ENCODE results near the gene PSMD13. TPM values are rescaled to one million over a fixed set of nuclear protein-coding genes. Genes with fewer than 3 reads are reported as not detected.

PSMD13 gene
- total and polyA plus RNA-seq, 2 experiments from 2014 or later: 98.4 to 175 TPM

- Histone ChIP-seq H3K27ac (no peak overlapping the region), H3K9me3 (ENCODE audit: low read depth) (no peaks in the 10 kb centered on the region), H3K27me3 (no peaks in the 10 kb centered on the region), H3K4me3 (no peak overlapping the region), H3K36me3 (peaks cover 5% of the 10 kb centered on the region), H3K4me1 (ENCODE audit: low read depth) (no peaks in the 10 kb centered on the region)
- TF ChIP-seq CTCF (IDR thresholded peaks at IDR 0.05; ENCODE audit: low read depth, low read length): no peak
- peak in 1 of 2 donors; percentile 25 for DNase-seq (ENCODE audit: low read depth in 1 of 2, low spot score in 1 of 2)
These were observed 10.9 kb upstream of the PSMD13 start for GRCh38 chr11:225734-226453.

DNA sequence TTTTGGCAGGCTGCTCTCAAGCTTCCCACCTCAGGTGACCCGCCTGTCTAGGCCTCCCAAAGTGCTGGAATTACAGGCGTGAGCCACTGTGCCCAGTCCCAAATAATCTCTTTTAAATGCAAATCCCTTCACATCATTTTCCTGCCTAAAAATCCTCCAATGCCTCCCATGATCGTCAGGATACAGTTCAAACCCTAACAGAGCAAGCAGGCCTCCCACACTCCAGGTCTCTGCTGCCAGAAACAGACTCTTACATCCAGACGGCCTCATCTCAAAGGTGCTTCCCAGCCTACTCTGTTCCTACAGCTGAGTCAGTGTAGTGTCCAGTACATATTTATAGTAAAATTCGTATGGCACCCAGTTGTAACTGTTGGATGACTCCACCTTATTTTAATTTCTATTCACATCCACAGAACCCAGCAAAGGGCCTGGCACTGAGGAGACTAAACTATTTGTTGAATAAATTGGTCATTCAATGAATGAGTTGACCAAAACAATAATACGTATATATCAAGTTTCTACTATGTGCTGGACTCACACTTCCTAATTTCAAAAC is 8.9 kb upstream of the PSMD13 start:
- H3K27me3 ChIP-seq: no peaks in the 10 kb centered on the region
- no peaks in the 10 kb centered on the region for H3K9me3 ChIP-seq (ENCODE audit: low read depth)
- TF ChIP-seq CTCF (IDR thresholded peaks at IDR 0.05; ENCODE audit: low read depth, low read length): no peak
- H3K4me1 ChIP-seq (ENCODE audit: low read depth): no peaks in the 10 kb centered on the region
- H3K27ac ChIP-seq: no peak overlapping the region
- peaks cover 5% of the 10 kb centered on the region for H3K36me3 ChIP-seq
- DNase-seq (ENCODE audit: low read depth in 1 of 2, low spot score in 1 of 2): no peak
- H3K4me3 ChIP-seq: no peak overlapping the region

DNA sequence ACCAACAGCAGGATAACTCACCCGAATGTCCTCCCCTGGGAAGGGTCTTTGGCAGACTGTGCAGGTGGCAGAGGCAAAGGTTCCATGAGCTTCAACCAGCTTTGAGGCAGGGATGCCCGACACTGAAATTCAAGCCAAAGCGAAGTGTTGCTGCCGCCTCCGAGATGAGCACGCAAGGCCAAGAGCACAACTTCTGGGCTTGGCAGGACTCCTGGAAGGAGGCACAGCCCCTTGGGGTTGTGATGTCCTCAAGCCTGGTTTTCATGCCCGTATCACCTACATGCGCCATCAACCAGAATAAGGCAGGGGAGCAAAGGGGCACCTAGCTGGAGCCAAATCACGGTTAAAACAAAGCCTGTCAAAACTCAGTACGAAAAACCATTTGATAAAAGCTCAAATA is 6.3 kb upstream of the PSMD13 start:
- no peak for DNase-seq (ENCODE audit: low read depth in 1 of 2, low spot score in 1 of 2)
- peaks cover 5% of the 10 kb centered on the region for H3K36me3 ChIP-seq
- H3K9me3 ChIP-seq (ENCODE audit: low read depth): no peaks in the 10 kb centered on the region
- H3K4me1 ChIP-seq (ENCODE audit: low read depth): peaks cover 3% of the 10 kb centered on the region
- H3K27me3 ChIP-seq: no peaks in the 10 kb centered on the region
- no peak overlapping the region for H3K27ac ChIP-seq
- no peak for TF ChIP-seq CTCF (IDR thresholded peaks at IDR 0.05; ENCODE audit: low read depth, low read length)
- no peak overlapping the region for H3K4me3 ChIP-seq

DNA sequence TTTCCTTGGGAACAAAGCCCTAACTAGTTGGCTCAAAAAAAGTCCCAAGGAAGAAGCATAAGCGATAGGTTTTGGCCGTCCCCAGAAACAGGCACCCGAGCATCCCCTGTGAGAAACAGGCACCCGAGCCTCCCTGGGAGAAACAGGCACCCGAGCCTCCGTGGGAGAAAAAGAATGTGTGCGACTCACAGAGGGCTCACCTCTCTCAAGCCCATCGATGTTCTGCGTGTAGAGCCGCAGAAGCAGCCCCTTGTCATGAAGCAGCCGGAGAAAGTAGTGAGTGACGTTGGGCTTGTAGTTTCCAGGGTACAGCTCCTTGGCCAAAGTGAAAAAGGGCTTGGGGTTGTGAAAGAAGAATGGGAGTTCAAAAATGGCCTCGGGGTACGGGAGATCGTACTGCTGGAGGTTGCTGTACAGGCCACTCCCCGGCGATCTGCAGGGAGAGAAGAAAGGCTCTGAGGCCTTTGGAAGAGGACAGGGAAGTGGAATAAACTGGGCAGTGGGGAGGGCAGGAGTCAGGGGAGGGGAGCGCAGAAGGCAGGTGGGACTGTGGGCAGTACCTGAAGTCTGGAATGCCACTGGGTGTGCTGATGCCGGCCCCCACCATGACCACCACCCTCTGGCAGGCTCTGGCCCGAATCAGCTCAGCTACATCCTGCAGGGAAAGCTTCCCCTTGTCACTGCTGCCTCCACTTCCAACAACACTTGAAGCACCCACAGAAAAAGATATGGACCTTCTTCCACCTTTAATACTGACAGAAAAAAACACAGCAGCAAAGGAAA is 3.8 kb upstream of the PSMD13 start:
- Histone ChIP-seq H3K27me3 (no peaks in the 10 kb centered on the region), H3K4me1 (ENCODE audit: low read depth) (peaks cover 8% of the 10 kb centered on the region), H3K27ac (no peak overlapping the region), H3K4me3 (no peak overlapping the region), H3K9me3 (ENCODE audit: low read depth) (no peaks in the 10 kb centered on the region), H3K36me3 (no peaks in the 10 kb centered on the region)
- no peak for DNase-seq (ENCODE audit: low read depth in 1 of 2, low spot score in 1 of 2)
- no peak for TF ChIP-seq CTCF (IDR thresholded peaks at IDR 0.05; ENCODE audit: low read depth, low read length)

DNA sequence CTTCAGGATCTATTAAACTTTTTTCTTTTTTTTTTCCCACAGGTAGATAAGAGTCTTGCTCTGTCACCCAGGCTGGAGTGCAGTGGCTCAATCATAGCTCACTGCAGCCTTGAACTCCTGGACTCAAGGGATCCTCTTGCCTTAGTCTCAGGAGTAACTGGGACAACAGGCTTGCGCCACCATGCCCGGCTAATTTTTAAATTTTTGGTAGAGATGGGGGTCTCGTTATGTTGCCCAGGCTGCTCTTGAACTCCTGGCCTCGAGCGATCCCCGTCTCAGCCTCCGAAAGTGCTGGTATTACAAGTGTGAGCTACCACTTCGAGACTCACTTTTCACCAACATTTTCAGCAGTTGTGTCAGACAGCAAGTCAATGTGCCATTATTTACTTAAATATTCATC is 1.6 kb upstream of the PSMD13 start:
- DNase-seq (ENCODE audit: low read depth in 1 of 2, low spot score in 1 of 2): no peak
- no peak for TF ChIP-seq CTCF (IDR thresholded peaks at IDR 0.05; ENCODE audit: low read depth, low read length)
- Histone ChIP-seq H3K27me3 (no peaks in the 10 kb centered on the region), H3K27ac (peak overlapping the region; percentile 93), H3K4me3 (peak overlapping the region; percentile 98), H3K36me3 (no peaks in the 10 kb centered on the region), H3K9me3 (ENCODE audit: low read depth) (no peaks in the 10 kb centered on the region), H3K4me1 (ENCODE audit: low read depth) (peaks cover 10% of the 10 kb centered on the region)

Measured in cardiac muscle cell (in vitro differentiated cells and primary cell).